Lower lobe of right lung (tissue), 2 donors: ENCODE results near the gene NTM. TPM values are rescaled to one million over a fixed set of nuclear protein-coding genes. Genes with fewer than 3 reads are reported as not detected.
A peak's percentile ranks its signal among the peaks of the same experiment; 100 is the strongest.
"Not testable (repeated sequence)": the region's sequence is repeated elsewhere in the genome, so short reads cannot be mapped to it uniquely, and the experiment has no call there.

ENCODE experiments used
- ATAC-seq, 2 donors: fragments of 200-7000 bp; cut with Tn5 transposase; one replicate each; pipeline ENCODE4 v1.9.1; 2020 to 2022; ENCODE audit warnings: mild to moderate bottlenecking in 2 of 2, moderate library complexity in 2 of 2
- DNase-seq: peaks from one replicate; pipeline ENCODE4 v3.0.0-alpha.2; 2020
- H3K27ac ChIP-seq: fragments of 200-600 bp; one replicate; pipeline ENCODE4 v1.8.0; 2022
- H3K27me3 ChIP-seq: fragments of 200-600 bp; one replicate; pipeline ENCODE4 v1.8.0; 2022; ENCODE audit warnings: low read depth
- H3K36me3 ChIP-seq: fragments of 200-600 bp; one replicate; pipeline ENCODE4 v1.8.0; 2022; ENCODE audit warnings: mild to moderate bottlenecking
- H3K4me1 ChIP-seq: fragments of 200-600 bp; one replicate; pipeline ENCODE4 v1.8.0; 2022
- H3K4me3 ChIP-seq: fragments of 200-600 bp; one replicate; pipeline ENCODE4 v1.8.0; 2022; ENCODE audit warnings: mild to moderate bottlenecking
- H3K9me3 ChIP-seq: fragments of 200-600 bp; one replicate; pipeline ENCODE4 v1.8.0; 2022
- CTCF ChIP-seq: fragments of 200-600 bp; IDR thresholded peaks from one replicate; pipeline ENCODE4 v1.8.0; 2022; ENCODE audit warnings: antibody characterized with exemption, mild to moderate bottlenecking
- intact Hi-C: fragments of 100-400 bp; cut with DNase I; formaldehyde crosslinking; loops from one replicate; pipeline ENCODE4 v1.11.0; 2022
- total RNA-seq: library from RNA; stranded (reverse); fragmentation: NEBNext Ultra II Directional; extraction: Animal tissue kit (Norgen Biotek cat#: 25700); gene quantifications from one replicate; pipeline ENCODE4 v1.2.1, GENCODE V29; 2021
- donor health status: DM: no; HTN: yes; CAD: no; lungs with severe emphysema.

The NTM gene
- total RNA-seq, 1 donor from 2014 or later = 2.3 TPM

GRCh38 chr11:131421066-131421855 is 50.8 kb downstream of the NTM start:
- H3K4me3 ChIP-seq = no peak overlapping the region
- H3K36me3 ChIP-seq = no peaks in the 10 kb centered on the region
- intact Hi-C loops = no loop called here
- H3K27ac ChIP-seq = no peak overlapping the region
- DNase-seq = no peak
- no peaks in the 10 kb centered on the region for H3K4me1 ChIP-seq
- ATAC-seq = no peak
- no peak for TF ChIP-seq CTCF
- H3K27me3 ChIP-seq = no peaks in the 10 kb centered on the region
- no peaks in the 10 kb centered on the region for H3K9me3 ChIP-seq

GRCh38 chr11:131422029-131422428 is 51.6 kb downstream of the NTM start:
- no peak overlapping the region for H3K4me3 ChIP-seq
- intact Hi-C loops = no loop called here
- ATAC-seq = no peak
- H3K4me1 ChIP-seq = no peaks in the 10 kb centered on the region
- no peak overlapping the region for H3K27ac ChIP-seq
- TF ChIP-seq CTCF = no peak
- H3K27me3 ChIP-seq = no peaks in the 10 kb centered on the region
- H3K9me3 ChIP-seq = no peaks in the 10 kb centered on the region
- no peak for DNase-seq
- no peaks in the 10 kb centered on the region for H3K36me3 ChIP-seq

GRCh38 chr11:131422496-131422895 is 52.1 kb downstream of the NTM start:
- TF ChIP-seq CTCF = no peak
- intact Hi-C loops = no loop called here
- Histone ChIP-seq H3K4me3 (no peak overlapping the region), H3K27ac (no peak overlapping the region), H3K4me1 (no peaks in the 10 kb centered on the region), H3K36me3 (no peaks in the 10 kb centered on the region), H3K27me3 (no peaks in the 10 kb centered on the region), H3K9me3 (no peaks in the 10 kb centered on the region)
- ATAC-seq (peak; percentile 57 to 76), DNase-seq (no peak)

GRCh38 chr11:131423688-131424087 is 53.3 kb downstream of the NTM start:
- Histone ChIP-seq H3K4me3 (no peak overlapping the region), H3K9me3 (no peaks in the 10 kb centered on the region), H3K36me3 (no peaks in the 10 kb centered on the region), H3K27ac (peak overlapping the region; percentile 48), H3K27me3 (no peaks in the 10 kb centered on the region), H3K4me1 (no peaks in the 10 kb centered on the region)
- DNase-seq (no peak), ATAC-seq (peak; percentile 90 to 94)
- no peak for TF ChIP-seq CTCF
- intact Hi-C loops = no loop called here

GRCh38 chr11:131424257-131424876 is 54.0 kb downstream of the NTM start:
- H3K27ac ChIP-seq, H3K9me3 ChIP-seq, intact Hi-C loops: not testable (repeated sequence)

GRCh38 chr11:131425285-131425684 is 54.9 kb downstream of the NTM start:
- H3K9me3 ChIP-seq = no peaks in the 10 kb centered on the region
- H3K27ac ChIP-seq = no peak overlapping the region
- no peaks in the 10 kb centered on the region for H3K27me3 ChIP-seq
- H3K36me3 ChIP-seq = no peaks in the 10 kb centered on the region
- DNase-seq (no peak), ATAC-seq (no peak)
- H3K4me3 ChIP-seq = no peak overlapping the region
- H3K4me1 ChIP-seq = no peaks in the 10 kb centered on the region
- TF ChIP-seq CTCF = no peak
- intact Hi-C loops = no loop called here

More at GRCh38 chr11:131424257-131424876, 54.0 kb downstream of the NTM start:
- peak in 1 of 2 donors; percentile 10 for ATAC-seq
- DNase-seq, H3K4me3 ChIP-seq, H3K4me1 ChIP-seq, H3K36me3 ChIP-seq, H3K27me3 ChIP-seq: not testable (repeated sequence)
